Measurements from ENCODE around the gene EMC9. TPM values are rescaled to one million over a fixed set of nuclear protein-coding genes. Genes with fewer than 3 reads are reported as not detected.
"Not testable (repeated sequence)": the region's sequence is repeated elsewhere in the genome, so short reads cannot be mapped to it uniquely, and the experiment has no call there.

EMC9 gene
- total RNA-seq, 1 donor from 2014 or later: 10.1 TPM

DNA sequence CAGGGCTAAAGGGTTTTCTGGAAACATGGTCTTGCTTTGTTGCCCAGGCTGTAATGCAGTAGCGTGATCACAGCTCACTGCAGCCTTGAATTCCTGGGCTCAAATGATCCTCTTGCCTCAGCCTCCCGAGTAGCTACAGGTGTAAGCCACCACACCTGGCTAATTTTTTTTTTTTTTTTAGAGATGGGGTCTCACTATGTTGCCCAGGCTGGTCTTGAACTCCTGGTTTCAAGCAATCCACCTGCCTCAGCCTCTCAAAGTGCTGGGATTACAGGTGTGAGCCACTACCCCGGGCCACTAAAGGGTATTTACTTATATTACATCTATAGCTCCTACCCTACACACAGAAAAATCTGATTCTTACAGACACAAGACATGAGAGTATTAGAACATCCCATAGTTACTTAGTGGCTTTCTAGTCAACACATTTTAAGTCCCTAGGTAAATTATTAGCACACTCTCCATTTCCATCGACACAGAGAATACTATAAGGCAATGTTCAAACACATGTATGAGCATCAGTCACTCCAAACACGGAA is 33.0 kb downstream of the EMC9 start:
- no peak for DNase-seq (ENCODE audit: low read depth)

DNA sequence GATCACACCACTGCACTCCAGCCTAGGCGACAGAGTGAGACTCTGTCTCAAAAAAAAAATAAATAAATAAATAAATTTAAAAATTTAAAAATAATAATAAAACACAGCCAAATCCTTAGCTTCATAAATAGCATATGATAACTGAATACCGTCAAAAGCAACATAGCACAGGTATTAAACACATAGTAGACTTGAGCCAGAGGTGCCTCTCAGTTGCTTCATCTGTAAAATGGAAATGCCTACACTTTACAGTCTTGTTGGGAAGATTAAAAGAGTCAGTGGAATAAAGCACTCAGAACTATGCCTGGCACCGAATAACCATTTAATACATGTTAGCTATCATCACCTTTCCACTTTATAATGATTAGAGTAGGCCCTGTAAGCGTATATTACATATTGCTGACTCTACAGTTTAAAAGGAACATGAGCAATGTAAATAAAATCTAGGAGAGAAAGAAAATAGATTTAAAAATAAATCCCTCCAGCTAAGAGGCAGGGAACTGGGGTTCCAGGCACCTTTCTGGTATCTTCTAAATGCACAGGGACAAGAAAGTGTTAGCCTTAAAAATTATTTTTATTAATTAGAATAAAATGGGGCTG is 34.6 kb downstream of the EMC9 start:
- no peak for DNase-seq (ENCODE audit: low read depth)

DNA sequence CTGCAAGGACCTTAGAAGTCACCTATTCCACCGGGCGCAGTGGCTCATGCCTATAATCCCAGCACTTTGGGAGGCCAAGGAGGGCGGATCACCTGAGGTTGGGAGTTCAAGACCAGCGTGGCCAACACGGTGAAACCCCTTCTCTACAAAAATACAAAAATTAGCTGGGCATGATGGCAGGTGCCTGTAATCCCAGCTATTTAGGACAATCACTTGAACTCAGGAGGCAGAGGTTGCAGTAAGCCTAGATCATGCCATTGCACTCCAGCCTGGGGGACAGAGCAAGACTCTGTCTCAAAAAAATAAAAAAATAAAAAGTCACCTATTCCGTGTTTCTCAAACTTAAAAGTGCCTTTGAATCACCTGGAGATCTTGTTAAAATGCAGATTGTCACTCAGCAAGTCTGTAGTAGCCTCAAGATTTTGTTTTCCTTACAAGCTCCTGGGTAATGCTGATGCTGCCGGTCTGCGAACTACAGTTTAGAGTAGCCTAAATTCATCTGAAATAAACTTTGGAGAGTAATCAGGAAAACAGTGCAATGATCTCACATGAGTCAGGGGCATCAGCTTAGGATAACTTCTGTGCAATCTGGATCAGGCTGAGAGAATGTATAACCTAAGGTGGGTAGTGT is 35.7 kb downstream of the EMC9 start:
- DNase-seq (ENCODE audit: low read depth): not testable (repeated sequence)

DNA sequence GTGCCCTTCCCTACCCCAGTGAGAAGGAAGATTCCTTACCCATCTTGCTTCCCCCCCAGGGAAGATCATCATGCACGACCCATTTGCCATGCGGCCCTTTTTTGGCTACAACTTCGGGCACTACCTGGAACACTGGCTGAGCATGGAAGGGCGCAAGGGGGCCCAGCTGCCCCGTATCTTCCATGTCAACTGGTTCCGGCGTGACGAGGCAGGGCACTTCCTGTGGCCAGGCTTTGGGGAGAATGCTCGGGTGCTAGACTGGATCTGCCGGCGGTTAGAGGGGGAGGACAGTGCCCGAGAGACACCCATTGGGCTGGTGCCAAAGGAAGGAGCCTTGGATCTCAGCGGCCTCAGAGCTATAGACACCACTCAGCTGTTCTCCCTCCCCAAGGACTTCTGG is 37.9 kb downstream of the EMC9 start:
- DNase-seq (ENCODE audit: low read depth): no peak

DNA sequence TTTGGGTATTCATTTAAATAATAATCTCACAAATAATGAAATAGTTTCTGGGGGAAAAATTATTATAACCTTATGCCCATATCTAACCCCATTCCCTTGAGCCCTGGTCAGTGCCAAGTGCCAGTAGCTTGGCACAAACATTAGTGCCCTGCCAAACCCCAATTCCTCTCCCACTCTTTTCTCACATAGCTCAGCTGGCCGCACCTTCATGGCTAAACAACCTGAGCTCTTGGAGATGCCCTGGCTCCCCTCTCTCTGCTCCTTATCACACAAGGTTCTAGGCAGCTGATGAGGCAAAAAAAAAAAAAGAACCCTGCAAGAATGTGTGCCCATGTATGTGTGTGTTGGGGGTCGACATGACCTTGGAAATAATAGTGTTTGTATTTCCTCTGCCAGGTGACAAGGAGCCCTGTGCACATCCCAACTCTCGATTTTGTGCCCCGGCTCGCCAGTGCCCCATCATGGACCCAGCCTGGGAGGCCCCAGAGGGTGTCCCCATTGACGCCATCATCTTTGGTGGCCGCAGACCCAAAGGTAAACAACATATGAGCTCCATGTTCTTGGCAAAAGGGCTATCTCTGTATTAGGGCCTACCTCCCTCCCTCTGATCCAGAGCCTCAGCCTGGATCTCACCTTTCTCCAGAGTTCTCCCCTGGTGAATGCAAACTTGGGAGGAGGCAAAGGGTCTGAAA is 38.9 kb downstream of the EMC9 start:
- DNase-seq (ENCODE audit: low read depth): no peak

DNA sequence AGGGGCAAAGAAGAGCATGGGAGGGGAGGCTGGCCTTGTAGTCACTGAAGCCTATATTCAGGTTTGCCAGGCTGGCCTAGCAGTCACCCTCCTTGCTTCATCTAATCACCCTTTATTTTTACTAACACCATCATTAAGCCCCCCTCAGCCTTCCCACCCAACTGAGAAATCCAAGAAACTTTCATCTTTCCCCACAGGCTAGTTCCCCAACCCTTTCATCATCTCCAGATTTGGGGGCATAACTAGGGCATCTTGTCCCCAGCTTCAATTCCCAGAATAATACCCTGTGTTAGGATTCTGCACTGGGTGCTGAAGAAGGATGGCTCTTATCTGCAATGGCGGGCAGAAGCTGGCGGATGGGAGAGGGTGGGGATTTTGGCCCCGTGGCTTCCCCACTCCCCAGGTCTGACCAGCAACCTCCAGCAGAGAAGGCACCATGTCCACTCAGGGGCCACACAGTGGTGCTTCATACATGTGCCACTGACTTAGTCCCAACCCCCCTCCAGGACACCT is 40.4 kb downstream of the EMC9 start:
- DNase-seq (ENCODE audit: low read depth): no peak

DNA sequence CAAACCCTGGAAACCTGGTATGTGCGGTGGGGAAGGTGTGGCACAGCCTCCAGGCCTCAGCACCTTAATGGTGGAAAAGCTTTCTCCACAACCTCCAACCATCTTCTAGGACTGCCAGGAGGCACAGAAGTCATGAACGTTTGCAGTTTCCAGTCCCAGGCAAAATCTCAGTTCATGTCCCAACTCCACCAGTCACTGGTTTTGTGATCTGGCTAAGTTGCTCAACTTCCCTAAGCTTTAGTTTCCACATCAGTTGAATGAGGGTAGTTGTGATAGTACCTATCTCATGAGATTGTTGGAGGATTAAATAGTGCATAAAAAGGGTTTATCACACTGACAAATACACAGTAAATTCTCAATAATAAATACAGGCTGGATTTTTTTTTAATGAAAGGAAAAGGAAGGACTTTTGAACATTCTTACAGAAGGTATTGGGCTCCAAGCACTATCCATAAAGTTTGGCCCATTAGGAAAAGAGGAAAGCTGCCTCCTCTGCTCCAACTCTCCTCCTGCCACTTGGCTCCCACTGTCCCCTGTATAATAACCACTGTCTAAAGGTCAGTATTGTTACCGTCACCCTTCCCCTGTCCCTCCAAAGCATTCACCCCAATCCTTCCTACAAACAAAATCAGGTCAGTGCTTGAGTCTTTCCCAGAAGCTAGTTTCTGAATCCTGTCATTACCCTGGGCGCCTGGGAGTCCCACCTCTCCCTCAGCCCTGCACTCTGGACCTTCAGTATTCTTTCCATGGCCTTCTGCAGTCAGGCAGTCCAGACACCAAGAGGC is 41.0 kb downstream of the EMC9 start:
- DNase-seq (ENCODE audit: low read depth): no peak

DNA sequence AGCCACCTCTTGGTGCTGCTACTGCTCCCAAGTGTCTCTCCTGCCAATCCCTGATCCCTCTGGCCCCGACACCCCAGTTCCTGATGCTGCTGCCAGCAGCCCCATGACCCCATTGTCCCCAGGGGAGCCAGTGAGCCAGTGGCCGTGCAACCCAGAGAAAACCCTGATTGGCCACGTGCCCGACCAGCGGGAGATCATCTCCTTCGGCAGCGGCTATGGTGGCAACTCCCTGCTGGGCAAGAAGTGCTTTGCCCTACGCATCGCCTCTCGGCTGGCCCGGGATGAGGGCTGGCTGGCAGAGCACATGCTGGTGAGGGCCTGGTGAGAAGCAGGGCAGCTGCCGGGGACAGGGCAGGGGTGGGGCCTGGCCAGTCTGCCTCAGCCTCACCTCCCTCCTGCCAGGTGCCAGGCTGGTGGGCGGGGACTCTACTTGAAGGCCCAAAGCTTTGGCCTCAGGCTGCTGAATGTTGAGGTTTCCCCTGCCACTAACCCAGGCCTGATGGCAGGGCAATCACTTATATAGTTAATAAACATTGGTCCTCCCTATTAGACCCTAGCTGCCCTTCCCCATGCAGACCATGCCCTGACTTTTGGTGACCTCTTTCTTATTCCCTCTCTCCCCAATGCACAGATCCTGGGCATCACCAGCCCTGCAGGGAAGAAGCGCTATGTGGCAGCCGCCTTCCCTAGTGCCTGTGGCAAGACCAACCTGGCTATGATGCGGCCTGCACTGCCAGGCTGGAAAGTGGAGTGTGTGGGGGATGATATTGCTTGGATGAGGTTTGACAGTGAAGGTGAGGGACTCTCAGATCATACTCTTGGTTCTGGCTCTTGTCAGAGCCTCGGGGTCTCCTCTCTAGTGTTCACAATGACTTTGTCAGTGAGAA is 42.2 kb downstream of the EMC9 start:
- no peak for DNase-seq (ENCODE audit: low read depth)

DNA sequence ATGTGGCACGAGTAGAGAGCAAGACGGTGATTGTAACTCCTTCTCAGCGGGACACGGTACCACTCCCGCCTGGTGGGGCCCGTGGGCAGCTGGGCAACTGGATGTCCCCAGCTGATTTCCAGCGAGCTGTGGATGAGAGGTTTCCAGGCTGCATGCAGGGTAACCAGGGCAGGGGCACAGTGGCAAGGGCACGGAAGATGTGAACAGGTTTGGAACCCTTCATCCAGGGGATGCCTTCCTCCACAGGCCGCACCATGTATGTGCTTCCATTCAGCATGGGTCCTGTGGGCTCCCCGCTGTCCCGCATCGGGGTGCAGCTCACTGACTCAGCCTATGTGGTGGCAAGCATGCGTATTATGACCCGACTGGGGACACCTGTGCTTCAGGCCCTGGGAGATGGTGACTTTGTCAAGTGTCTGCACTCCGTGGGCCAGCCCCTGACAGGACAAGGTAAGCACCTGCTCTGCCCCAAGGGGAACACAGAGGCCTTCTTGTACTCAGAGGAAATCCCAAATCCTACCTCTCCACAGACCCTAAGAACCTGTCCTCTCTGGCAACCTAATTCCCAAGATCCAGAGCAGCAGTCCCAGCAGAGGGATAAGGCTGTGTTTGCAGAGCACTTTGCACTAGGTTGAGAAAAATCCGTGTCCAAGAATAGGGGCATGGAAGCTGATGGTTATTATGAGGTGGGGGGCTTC is 43.0 kb downstream of the EMC9 start:
- DNase-seq (ENCODE audit: low read depth): no peak

DNA sequence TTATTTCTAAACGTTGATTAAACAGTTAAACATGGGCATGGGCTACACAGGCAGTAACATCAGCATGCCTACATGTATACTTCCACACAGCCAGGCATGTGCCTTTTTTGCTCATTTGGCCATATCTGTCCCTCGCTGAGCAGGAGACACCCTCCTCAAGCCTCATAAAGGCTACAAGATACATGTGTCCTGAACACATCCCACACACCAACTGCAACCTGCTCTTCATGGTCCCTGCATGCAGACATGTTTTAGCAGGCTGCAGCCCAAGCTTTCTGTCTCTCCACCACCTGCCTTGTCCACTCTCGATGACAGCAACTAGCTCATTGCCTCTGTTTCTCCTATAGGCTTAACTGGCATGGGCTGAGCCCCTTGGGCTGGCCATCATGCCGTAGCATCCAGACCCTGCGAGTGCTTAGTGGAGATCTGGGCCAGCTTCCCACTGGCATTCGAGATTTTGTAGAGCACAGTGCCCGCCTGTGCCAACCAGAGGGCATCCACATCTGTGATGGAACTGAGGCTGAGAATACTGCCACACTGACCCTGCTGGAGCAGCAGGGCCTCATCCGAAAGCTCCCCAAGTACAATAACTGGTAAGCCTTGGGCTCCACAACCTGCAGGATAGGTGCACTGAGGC is 44.7 kb downstream of the EMC9 start:
- no peak for DNase-seq (ENCODE audit: low read depth)

DNA sequence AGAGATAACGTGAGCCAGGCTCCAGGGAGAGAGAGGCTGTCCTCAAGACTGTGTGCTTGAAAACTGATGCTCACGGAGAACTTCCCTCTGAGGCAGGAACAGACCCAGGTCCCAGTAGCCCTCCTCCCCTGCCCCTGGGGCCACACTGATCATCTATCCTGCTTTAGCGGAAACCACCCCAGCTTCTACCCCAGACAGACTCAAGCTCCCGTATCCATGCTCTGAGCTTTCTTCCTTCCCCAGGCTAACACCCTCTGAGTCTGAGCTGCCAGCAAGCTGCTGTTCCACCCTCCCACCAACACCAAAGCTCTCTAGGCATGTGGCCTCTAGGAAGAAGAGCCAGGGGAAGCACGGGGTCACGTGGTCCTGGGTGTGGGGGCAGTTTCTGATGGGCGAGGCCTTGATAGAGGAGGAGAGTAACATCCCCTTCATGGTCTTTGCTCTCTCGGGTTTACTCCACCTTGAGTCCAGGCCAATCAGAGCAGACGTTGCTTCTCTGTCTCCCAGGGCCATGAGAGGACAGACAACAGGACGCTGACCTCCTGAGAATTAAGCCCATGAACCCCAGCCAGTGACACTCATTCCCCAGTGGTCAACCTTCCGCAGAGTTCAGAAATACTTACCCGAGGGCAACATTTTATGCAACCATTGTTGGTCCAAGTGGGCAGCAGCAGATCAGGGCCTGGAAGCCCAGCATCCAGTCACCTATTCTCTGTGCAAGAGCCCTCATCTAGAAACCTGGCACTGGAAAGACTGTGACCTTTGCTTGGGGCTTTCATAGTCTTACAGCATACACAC is 45.9 kb downstream of the EMC9 start:
- DNase-seq (ENCODE audit: low read depth): peak; percentile 54

DNA sequence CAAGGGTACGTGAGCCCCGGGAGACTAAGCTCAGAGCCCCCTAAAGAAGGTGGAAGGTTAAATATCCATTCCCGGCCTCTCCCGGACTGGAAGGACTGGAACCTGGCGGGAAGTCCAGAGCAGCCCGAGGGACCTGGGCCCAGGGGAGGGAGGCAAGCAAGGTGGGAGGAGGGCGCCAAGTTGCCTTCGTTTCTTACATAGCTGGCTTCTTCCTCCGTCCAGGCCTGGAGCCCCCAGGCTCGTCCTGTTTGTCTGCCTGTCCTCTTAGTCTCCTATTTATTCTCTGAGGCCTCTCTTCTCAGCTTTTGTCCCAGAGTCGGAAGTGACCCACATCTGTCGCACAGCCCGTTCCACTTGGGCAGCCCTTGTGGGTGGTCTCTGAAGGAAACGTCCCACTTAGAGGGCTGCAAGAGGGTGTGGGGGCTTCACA is 46.5 kb downstream of the EMC9 start:
- DNase-seq (ENCODE audit: low read depth): no peak

DNA sequence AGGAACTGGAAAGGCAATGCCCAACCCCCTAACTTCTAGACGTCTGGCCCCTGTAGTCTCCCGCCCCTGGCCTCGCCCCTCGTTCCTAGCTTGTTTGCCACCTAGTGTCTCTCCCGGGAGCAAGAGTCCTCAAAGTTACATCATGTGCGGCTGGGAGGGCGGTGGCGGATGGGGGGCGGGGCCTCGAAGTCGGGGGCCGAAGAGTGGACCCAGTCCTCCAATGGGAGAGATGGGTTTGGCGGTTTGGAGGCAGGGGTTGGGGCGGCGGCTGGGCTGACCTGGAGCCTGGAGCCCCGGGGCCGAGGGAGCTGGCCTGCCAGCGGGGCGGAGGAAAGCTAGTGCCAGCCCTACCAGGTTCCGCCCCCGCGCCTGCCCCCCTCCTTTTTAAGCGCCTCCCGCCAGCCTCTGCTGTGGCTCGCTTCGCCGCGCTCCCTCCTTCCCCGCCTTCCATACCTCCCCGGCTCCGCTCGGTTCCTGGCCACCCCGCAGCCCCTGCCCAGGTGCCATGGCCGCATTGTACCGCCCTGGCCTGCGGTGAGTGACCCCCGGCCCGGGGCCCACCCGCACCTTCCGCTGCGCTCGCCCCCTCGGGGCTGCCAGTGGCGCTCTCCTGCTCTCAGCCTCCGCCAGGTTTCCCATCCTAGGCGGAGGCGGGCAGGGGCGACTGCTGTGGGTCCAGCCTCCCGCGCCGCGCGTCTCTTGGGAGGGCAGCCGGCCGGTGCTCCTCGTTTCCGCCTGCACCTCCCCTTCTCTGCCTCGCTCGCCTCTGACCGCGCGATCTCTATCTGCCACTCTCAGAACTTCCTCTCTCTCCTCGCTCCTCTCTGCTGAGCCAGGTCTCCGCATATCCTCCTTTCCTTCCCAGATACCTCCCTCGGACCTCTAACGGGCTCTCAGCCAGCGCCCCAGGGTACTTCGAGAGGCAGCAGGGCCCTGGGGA is 47.2 kb downstream of the EMC9 start, which contains the start of gene PCK2:
Gene PCK2, plus strand, starts transcription at position 411 of the 940 bp plus-strand sequence. Its CDS starts 95 bp downstream, at position 506.
- DNase-seq (ENCODE audit: low read depth): peak; percentile 74

DNA sequence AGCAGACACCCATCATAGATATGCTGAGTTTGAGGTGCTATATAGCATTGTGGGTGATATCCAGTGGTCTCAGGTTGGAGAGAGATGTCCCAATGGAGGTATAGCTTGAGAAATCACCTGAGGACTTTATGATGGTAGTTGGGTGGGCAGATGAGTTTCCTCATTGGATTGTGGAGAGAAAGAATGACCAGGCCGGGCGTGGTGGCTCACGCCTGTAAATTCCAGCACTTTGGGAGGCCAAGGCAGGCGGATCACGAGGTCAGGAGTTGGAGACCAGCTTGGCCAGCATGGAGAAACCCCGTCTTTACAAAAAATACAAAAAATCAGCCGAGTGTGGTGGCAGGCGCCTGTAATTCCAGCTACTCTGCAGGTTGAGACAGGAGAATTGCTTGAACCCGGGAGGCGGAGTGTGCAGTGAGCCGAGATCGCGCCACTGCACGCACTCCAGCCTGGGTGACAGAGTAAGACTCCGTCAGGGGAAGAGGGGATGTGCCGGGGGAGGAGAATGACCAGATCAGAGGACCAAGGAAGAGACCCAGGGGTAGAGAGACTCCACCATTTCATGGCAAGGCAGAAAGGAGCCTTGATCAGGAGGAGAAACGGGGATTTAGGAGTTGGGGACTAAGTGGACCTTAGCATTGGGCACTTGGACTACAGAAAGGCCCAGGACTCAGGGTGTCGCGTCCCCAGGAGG is 48.0 kb downstream of the EMC9 start:
- DNase-seq (ENCODE audit: low read depth): no peak

DNA sequence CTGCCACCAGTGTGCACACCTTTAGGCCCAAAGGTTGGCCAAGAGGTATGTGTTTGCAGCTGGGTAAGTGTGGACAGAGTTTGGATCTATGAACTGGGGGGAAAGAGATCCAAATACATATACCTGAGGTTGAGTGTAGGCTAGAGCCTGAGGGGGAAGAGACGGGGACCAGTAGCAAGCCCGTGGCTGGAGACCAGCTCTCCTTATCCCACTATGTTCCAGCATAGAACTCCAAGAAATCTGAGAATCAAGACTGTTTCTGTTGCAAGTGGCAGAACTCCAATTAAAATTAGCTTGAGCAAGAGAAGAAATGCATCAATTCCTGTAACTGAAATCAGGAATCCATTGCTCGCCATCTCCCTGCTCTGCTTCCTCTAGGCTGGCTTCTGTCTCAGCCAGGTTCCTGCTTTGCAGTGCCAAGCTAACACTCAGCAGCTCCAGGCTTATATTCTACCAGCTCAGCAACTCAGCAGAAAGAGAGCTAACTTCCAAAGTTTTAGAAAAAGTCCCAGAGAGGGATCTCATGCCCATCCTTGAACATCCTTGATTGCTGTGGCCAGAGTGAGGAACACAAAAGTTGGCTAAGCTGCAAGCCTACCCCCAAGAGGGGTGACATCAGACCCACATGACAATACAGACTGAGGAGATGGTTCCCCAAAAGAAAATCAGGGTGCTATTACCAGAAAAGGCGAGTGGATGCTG is 48.7 kb downstream of the EMC9 start:
- no peak for DNase-seq (ENCODE audit: low read depth)

DNA sequence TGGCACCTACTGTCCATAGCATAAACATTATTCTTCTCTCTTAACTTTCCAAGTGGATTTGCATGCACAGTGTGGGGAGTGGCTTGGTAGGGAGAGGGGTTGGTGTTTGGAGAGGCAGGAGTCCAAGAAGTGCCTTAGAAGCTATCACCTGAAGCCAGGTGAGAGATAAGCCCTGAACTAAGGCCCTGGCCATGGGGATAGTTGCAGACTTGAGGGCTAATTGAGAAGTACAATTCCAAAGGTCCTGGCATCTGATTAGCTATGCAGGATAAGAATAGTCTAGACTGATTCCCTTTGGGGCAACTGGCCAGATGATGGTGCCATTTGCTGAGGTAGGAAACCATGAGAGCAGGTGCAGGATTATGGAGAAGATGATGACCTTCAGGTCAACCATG is 49.3 kb downstream of the EMC9 start:
- no peak for DNase-seq (ENCODE audit: low read depth)
